Smooth muscle cell (in vitro differentiated cells): Measurements from ENCODE around the gene HSPH1. TPM values are rescaled to one million over a fixed set of nuclear protein-coding genes. Genes with fewer than 3 reads are reported as not detected.
A peak's percentile ranks its signal among the peaks of the same experiment; 100 is the strongest.

Source experiments
- DNase-seq: peaks from one replicate; lab custom pipeline; 2025; ENCODE audit not compliant: unreplicated experiment; lab: John Stamatoyannopoulos, UW
- H2AFZ ChIP-seq: fragments of 200-600 bp; sonication (generic); 2 replicates; pipeline ENCODE4 v1.6.0; 2016; ENCODE audit warnings: antibody characterized with exemption, low read depth, mild to moderate bottlenecking
- H3F3A ChIP-seq: fragments of 200-600 bp; sonication (generic); 2 replicates; pipeline ENCODE4 v1.6.0; 2017; ENCODE audit warnings: antibody characterized with exemption, low read depth
- H3K27ac ChIP-seq: fragments of 200-600 bp; sonication (generic); 2 replicates; pipeline ENCODE4 v1.5.1; 2016; ENCODE audit warnings: low read depth, mild to moderate bottlenecking
- H3K27me3 ChIP-seq: fragments of 200-600 bp; sonication (generic); 2 replicates; pipeline ENCODE4 v1.6.1; 2016; ENCODE audit warnings: low read depth, mild to moderate bottlenecking
- H3K36me3 ChIP-seq: fragments of 200-600 bp; sonication (generic); 2 replicates; pipeline ENCODE4 v1.5.1; 2016; ENCODE audit warnings: low read depth
- H3K4me1 ChIP-seq: fragments of 200-600 bp; sonication (generic); 2 replicates; pipeline ENCODE4 v1.5.1; 2016; ENCODE audit warnings: low read depth
- H3K4me2 ChIP-seq: fragments of 200-600 bp; sonication (generic); 2 replicates; pipeline ENCODE4 v1.6.0; 2016; ENCODE audit warnings: mild to moderate bottlenecking
- H3K4me3 ChIP-seq: fragments of 200-600 bp; sonication (generic); 2 replicates; pipeline ENCODE4 v1.5.1; 2016; ENCODE audit warnings: mild to moderate bottlenecking
- H3K79me2 ChIP-seq: fragments of 200-600 bp; sonication (generic); 2 replicates; pipeline ENCODE4 v1.6.0; 2016; ENCODE audit warnings: low read depth, mild to moderate bottlenecking
- H3K9ac ChIP-seq: fragments of 200-600 bp; sonication (generic); 2 replicates; pipeline ENCODE4 v1.6.0; 2016; ENCODE audit warnings: low read depth
- H3K9me3 ChIP-seq: fragments of 200-600 bp; sonication (generic); replicated peaks from 2 replicates; pipeline ENCODE4 v1.5.1; 2016; ENCODE audit warnings: low read depth
- H4K20me1 ChIP-seq: fragments of 200-600 bp; sonication (generic); 2 replicates; pipeline ENCODE4 v1.6.0; 2016; ENCODE audit warnings: low read depth
- CTCF ChIP-seq: fragments of 200-600 bp; sonication (generic); IDR thresholded peaks from 2 replicates; pipeline ENCODE4 v1.5.1; 2017; ENCODE audit warnings: borderline replicate concordance, mild to moderate bottlenecking, antibody characterized with exemption; ENCODE audit not compliant: insufficient read depth, poor library complexity, severe bottlenecking
- WGBS: methylation state at CpG from one replicate; pipeline ENCODE4 v1.1.7; 2016; ENCODE audit warnings: low lambda C conversion rate; 5-methylcytosine and 5-hydroxymethylcytosine counted together
- polyA plus RNA-seq: library from polyadenylated mRNA; unstranded; fragments of >200 nt; fragmentation: Nextera tagmentation; extraction: Ambion mirVana; gene quantifications from 2 replicates; pipeline ENCODE4 v1.2.1, GENCODE V29; 2016
- total RNA-seq: library from RNA; depleted of rRNA; stranded (reverse); fragments of >200 nt; gene quantifications from 2 replicates; pipeline ENCODE4 v1.2.3, GENCODE V29; 2014

Gene HSPH1
- total and polyA plus RNA-seq, 2 experiments from 2014 or later = 39.2 to 81.4 TPM

GRCh38 chr13:31145417-31145816 lies 16.3 kb downstream of the HSPH1 start:
- Histone ChIP-seq H3K27me3 (no peaks in the 10 kb centered on the region), H4K20me1 (peaks cover 10% of the 10 kb centered on the region), H3K4me2 (no peak overlapping the region), H3K4me3 (no peak overlapping the region), H3K36me3 (peaks cover 67% of the 10 kb centered on the region), H3K9ac (no peak overlapping the region), H3K79me2 (peaks cover 12% of the 10 kb centered on the region), H2AFZ (no peak overlapping the region), H3K27ac (no peak overlapping the region), H3K9me3 (no peaks in the 10 kb centered on the region), H3F3A (no peaks in the 10 kb centered on the region), H3K4me1 (no peaks in the 10 kb centered on the region)
- DNase-seq = no peak
- 96% methylated on average over 4 of the region's 4 CpGs for WGBS
- no peak for TF ChIP-seq CTCF

- Histone ChIP-seq H3F3A (no peaks in the 10 kb centered on the region), H3K9ac (no peak overlapping the region), H4K20me1 (peaks cover 10% of the 10 kb centered on the region), H2AFZ (no peak overlapping the region), H3K9me3 (no peaks in the 10 kb centered on the region), H3K4me2 (no peak overlapping the region), H3K27me3 (no peaks in the 10 kb centered on the region), H3K4me3 (no peak overlapping the region), H3K27ac (no peak overlapping the region), H3K4me1 (no peaks in the 10 kb centered on the region), H3K79me2 (peaks cover 6% of the 10 kb centered on the region), H3K36me3 (peaks cover 56% of the 10 kb centered on the region)
- TF ChIP-seq CTCF = no peak
- WGBS = 97% methylated on average over 3 of the region's 3 CpGs
- DNase-seq = no peak
Measured at GRCh38 chr13:31138515-31138914, 23.2 kb downstream of the HSPH1 start.

GRCh38 chr13:31136724-31137123 lies 25.0 kb downstream of the HSPH1 start:
- DNase-seq = no peak
- Histone ChIP-seq H3K9me3 (no peaks in the 10 kb centered on the region), H4K20me1 (peaks cover 4% of the 10 kb centered on the region), H3F3A (no peaks in the 10 kb centered on the region), H3K4me1 (no peaks in the 10 kb centered on the region), H2AFZ (no peak overlapping the region), H3K4me3 (no peak overlapping the region), H3K27me3 (no peaks in the 10 kb centered on the region), H3K27ac (no peak overlapping the region), H3K36me3 (peaks cover 45% of the 10 kb centered on the region), H3K9ac (no peak overlapping the region), H3K79me2 (no peaks in the 10 kb centered on the region), H3K4me2 (peak overlapping the region; percentile 3)
- no peak for TF ChIP-seq CTCF

GRCh38 chr13:31134039-31134711 lies 27.5 kb downstream of the HSPH1 start:
- Histone ChIP-seq H3F3A (no peaks in the 10 kb centered on the region), H3K36me3 (peaks cover 28% of the 10 kb centered on the region), H3K9ac (no peak overlapping the region), H3K4me3 (no peak overlapping the region), H3K27ac (no peak overlapping the region), H3K4me1 (no peaks in the 10 kb centered on the region), H2AFZ (no peak overlapping the region), H3K4me2 (no peak overlapping the region), H3K79me2 (no peaks in the 10 kb centered on the region), H3K9me3 (no peaks in the 10 kb centered on the region), H4K20me1 (peaks cover 4% of the 10 kb centered on the region), H3K27me3 (no peaks in the 10 kb centered on the region)
- no peak for DNase-seq
- TF ChIP-seq CTCF = no peak
- WGBS = 93% methylated on average over 3 of the region's 3 CpGs
